Keratinocyte (primary cell): ENCODE results near the gene ZNF460.

Source experiments
- CTCF ChIP-seq, 3 experiments: IDR thresholded peaks in 1 of 3; conservative IDR thresholded peaks in 1 of 3; optimal IDR thresholded peaks in 1 of 3; 2 replicates in 2 of 3; 3 replicates in 1 of 3; pipeline versions ENCODE3 to v1.5.1; 2011; ENCODE audit warnings: low read length in 3 of 3, mild to moderate bottlenecking in 3 of 3, moderate library complexity in 2 of 3, control low read depth in 1 of 3, inconsistent platforms in 1 of 3; ENCODE audit not compliant: insufficient read depth in 2 of 3; ENCODE audit errors: extremely low read depth in 1 of 3
- EZH2 ChIP-seq: IDR thresholded peaks from one replicate; pipeline ENCODE4 v1.6.1; 2012; ENCODE audit warnings: inconsistent platforms, mild to moderate bottlenecking, low read length, moderate library complexity

GRCh38 chr19:57310792-57311191 is 30.5 kb downstream of the ZNF460 start:
- no peak for TF ChIP-seq CTCF (optimal IDR thresholded peaks at IDR 0.05 in 1 of 3, IDR thresholded peaks at IDR 0.05 in 1 of 3, conservative IDR thresholded peaks at IDR 0.05 in 1 of 3; ENCODE audit: extremely low read depth in 1 of 3, insufficient read depth in 2 of 3, low read length in 3 of 3)
- TF ChIP-seq EZH2: no peak
